ENCODE results near the gene FMNL2.

- TF ChIP-seq PBX3 (CRISPR knock-in tag; IDR thresholded peaks at IDR 0.05) (no peak), ZSCAN18 (tag by site-specific recombination; IDR thresholded peaks at IDR 0.05) (no peak), CTCF (tag by site-specific recombination; IDR thresholded peaks at IDR 0.05) (no peak), ZFP37 (tag by site-specific recombination; IDR thresholded peaks at IDR 0.05) (no peak), SCRT1 (tag by site-specific recombination; IDR thresholded peaks at IDR 0.05; ENCODE audit: borderline replicate concordance) (no peak), ZNF610 (tag by site-specific recombination; IDR thresholded peaks at IDR 0.05; ENCODE audit: borderline replicate concordance) (no peak), ZNF433 (tag by site-specific recombination; IDR thresholded peaks at IDR 0.05; ENCODE audit: low read depth) (no peak), GLI2 (tag by site-specific recombination; IDR thresholded peaks at IDR 0.05; ENCODE audit: borderline replicate concordance, low read depth) (no peak), ZNF324 (tag by site-specific recombination; IDR thresholded peaks at IDR 0.05) (no peak), ZNF548 (tag by site-specific recombination; IDR thresholded peaks at IDR 0.05) (no peak)
These were observed 120.8 kb downstream of the FMNL2 start for GRCh38 chr2:152455738-152456137.

Measured in HEK293 (cell line).